Measurements from ENCODE around the gene ZC3H4. TPM values are rescaled to one million over a fixed set of nuclear protein-coding genes. Genes with fewer than 3 reads are reported as not detected.

The ZC3H4 gene
- total RNA-seq, 1 donor = 20.4 TPM

DNA sequence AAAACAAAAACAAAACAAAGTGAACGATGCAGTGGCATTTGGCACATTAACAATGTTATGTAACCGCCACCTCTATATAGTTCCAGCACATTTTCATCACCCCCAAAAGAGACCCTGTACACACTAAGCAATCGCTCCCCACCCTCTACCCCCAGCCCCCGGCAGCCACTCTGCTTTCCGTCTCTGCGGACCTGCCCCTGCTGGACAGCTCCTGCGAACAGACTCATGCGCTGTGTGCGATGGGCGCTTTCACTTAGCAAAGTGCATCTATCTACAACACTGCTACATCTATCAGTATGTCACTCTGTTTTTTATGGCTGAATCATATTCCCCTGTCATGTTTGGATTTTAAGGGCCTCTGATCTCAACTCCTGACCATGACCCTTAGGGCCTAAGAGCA is 40.0 kb downstream of the ZC3H4 start:
- TF ChIP-seq CTCF (IDR thresholded peaks at IDR 0.05; ENCODE audit: insufficient read depth, low read length) = no peak
- DNase-seq (ENCODE audit: low read depth) = no peak

GRCh38 chr19:47072323-47072722 is 41.3 kb downstream of the ZC3H4 start:
- no peak for DNase-seq (ENCODE audit: low read depth)
- H3K4me3 ChIP-seq (ENCODE audit: low read depth, low read length) = no peak overlapping the region
- no peak for TF ChIP-seq CTCF (IDR thresholded peaks at IDR 0.05; ENCODE audit: insufficient read depth, low read length)

More for the DNA sequence above, 40.0 kb downstream of the ZC3H4 start:
- no peak overlapping the region for H3K4me3 ChIP-seq (ENCODE audit: low read depth, low read length)

- H3K4me3 ChIP-seq (ENCODE audit: low read depth, low read length) = no peak overlapping the region
- TF ChIP-seq CTCF (IDR thresholded peaks at IDR 0.05; ENCODE audit: insufficient read depth, low read length) = no peak
- no peak for DNase-seq (ENCODE audit: low read depth)
Observed at GRCh38 chr19:47071731-47072130, 41.8 kb downstream of the ZC3H4 start.

DNA sequence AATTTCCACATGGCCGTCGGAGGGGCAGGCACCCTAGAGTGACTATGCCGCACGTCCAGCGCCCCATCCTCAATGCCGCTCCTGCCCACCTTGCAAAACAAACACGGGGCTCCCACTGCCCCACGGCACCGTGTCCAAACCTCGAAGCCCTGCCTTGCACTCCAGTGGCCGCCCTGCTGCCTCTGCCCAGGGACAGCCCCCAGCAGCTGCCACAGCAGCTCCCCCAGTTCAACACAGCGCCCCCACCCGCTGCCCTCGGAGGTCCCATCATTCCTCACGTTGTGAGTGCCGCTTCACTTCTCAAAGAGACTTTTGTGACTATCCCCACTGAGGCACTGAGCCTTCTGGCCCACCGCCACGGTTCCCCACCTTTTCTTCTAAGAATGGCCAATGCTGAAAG is 42.8 kb downstream of the ZC3H4 start:
- no peak for DNase-seq (ENCODE audit: low read depth)
- no peak overlapping the region for H3K4me3 ChIP-seq (ENCODE audit: low read depth, low read length)
- no peak for TF ChIP-seq CTCF (IDR thresholded peaks at IDR 0.05; ENCODE audit: insufficient read depth, low read length)

DNA sequence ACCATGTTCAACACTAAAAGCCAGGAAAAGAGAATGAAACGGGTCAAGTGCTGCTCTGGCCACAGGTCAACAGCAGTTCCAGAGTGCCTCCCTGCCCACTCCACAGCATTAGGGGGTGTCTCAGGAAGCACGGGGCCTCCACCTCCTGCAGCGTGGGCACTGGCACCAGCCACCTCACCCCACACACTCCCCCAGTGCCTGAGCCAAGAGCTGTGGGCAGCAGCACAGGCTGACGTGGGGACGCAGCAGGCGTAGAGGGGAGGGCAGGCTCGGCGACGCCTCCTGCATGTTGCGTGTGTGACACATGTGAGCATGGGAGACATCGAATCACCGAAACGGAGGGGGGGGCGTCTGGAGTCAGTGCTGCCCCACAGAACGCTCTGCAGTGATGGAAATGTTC is 43.8 kb downstream of the ZC3H4 start:
- no peak overlapping the region for H3K4me3 ChIP-seq (ENCODE audit: low read depth, low read length)
- no peak for TF ChIP-seq CTCF (IDR thresholded peaks at IDR 0.05; ENCODE audit: insufficient read depth, low read length)
- DNase-seq (ENCODE audit: low read depth) = no peak

DNA sequence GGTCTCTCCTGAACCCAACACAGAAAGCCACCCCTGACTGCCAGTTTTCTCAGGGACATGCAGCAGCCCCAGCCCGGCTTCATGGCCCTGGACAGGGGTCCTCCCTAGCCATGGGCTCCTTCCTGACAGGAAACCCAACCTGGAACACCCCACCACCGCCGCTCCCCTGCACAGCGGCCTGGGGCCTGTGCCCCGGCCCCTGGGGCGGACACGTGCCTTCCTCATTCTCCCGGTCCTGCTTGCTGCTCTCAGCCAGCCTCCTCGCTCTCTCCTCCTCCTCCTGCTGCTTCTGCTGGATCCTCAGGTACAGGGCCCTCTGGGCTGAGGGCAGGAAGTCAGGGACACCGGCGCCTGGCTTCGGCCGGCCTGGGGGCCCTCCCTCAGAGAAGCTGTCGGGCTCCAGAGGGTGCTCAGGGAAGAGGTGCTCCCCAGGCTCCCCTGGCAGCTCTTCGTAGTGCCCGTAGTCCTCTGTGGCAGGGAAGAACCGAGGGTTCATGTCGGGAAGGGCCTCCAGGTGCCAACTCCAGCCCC is 44.6 kb downstream of the ZC3H4 start:
- TF ChIP-seq CTCF (IDR thresholded peaks at IDR 0.05; ENCODE audit: insufficient read depth, low read length) = no peak
- DNase-seq (ENCODE audit: low read depth) = no peak

DNA sequence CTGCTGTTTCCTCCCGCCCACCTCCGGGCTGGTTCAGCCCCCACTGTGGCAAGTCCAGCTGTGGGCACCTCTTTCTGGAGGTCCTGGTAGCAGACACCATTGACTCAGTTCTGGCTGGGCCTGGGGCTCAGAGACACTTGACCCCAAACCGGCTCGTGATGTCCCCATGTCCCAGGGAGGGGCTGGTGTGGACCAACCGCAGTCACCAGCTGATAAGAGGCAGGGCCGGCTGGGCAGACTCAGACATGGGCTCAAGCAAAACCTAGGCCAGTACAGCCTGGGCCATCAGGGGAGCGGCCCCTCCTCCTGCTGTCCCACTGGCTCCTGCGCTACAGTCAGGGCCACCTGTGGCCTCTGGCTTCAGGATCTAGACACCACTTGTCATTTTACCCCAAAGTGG is 45.3 kb downstream of the ZC3H4 start:
- no peak for DNase-seq (ENCODE audit: low read depth)
- no peak for TF ChIP-seq CTCF (IDR thresholded peaks at IDR 0.05; ENCODE audit: insufficient read depth, low read length)
- H3K4me3 ChIP-seq (ENCODE audit: low read depth, low read length) = no peak overlapping the region

More for the DNA sequence above, 44.6 kb downstream of the ZC3H4 start:
- no peak overlapping the region for H3K4me3 ChIP-seq (ENCODE audit: low read depth, low read length)

All from fibroblast of the aortic adventitia (primary cell).